ENCODE data around the gene SERPINE3.

SERPINE3 gene

GRCh38 chr13:51364404-51365008 is 25.0 kb downstream of the SERPINE3 start:
- DNase-seq, result no peak

- no peak for DNase-seq
Measured at GRCh38 chr13:51370116-51370515, 30.6 kb downstream of the SERPINE3 start.

- no peak for DNase-seq
Measured at GRCh38 chr13:51370811-51371210, 31.3 kb downstream of the SERPINE3 start.

GRCh38 chr13:51371768-51372399 is 32.4 kb downstream of the SERPINE3 start:
- DNase-seq, result no peak

GRCh38 chr13:51373451-51373850 is 34.0 kb downstream of the SERPINE3 start:
- no peak for DNase-seq

GRCh38 chr13:51380269-51380668 is 40.8 kb downstream of the SERPINE3 start:
- no peak for DNase-seq

GRCh38 chr13:51385114-51385513 is 45.6 kb downstream of the SERPINE3 start:
- no peak for DNase-seq

- no peak for DNase-seq
Measured at GRCh38 chr13:51394724-51395123, 55.2 kb downstream of the SERPINE3 start.

GRCh38 chr13:51396352-51396751 is 56.9 kb downstream of the SERPINE3 start:
- no peak for DNase-seq

GRCh38 chr13:51397262-51397941 is 57.9 kb downstream of the SERPINE3 start:
- DNase-seq, result no peak

- DNase-seq, result no peak
Measured at GRCh38 chr13:51405176-51405575, 65.7 kb downstream of the SERPINE3 start.

- no peak for DNase-seq
Measured at GRCh38 chr13:51412431-51412830, 72.9 kb downstream of the SERPINE3 start.

Data from activated CD4-positive, alpha-beta T cell treated with anti-CD3 and anti-CD28 coated beads, Interleukin-2, amount 50 U/mL, for 4 hours (primary cell).